HG03095 (cell line): ENCODE measurements around the gene BACH2.
A peak's percentile ranks its signal among the peaks of the same experiment; 100 is the strongest.
"Not testable (repeated sequence)": the region's sequence is repeated elsewhere in the genome, so short reads cannot be mapped to it uniquely, and the experiment has no call there.

Experiments
- ATAC-seq: cut with Tn5 transposase; IDR thresholded peaks from one replicate; pipeline ENCODE4 v1.9.1; 2021; ENCODE audit warnings: moderate library complexity; ENCODE audit not compliant: unreplicated experiment

Gene BACH2

DNA sequence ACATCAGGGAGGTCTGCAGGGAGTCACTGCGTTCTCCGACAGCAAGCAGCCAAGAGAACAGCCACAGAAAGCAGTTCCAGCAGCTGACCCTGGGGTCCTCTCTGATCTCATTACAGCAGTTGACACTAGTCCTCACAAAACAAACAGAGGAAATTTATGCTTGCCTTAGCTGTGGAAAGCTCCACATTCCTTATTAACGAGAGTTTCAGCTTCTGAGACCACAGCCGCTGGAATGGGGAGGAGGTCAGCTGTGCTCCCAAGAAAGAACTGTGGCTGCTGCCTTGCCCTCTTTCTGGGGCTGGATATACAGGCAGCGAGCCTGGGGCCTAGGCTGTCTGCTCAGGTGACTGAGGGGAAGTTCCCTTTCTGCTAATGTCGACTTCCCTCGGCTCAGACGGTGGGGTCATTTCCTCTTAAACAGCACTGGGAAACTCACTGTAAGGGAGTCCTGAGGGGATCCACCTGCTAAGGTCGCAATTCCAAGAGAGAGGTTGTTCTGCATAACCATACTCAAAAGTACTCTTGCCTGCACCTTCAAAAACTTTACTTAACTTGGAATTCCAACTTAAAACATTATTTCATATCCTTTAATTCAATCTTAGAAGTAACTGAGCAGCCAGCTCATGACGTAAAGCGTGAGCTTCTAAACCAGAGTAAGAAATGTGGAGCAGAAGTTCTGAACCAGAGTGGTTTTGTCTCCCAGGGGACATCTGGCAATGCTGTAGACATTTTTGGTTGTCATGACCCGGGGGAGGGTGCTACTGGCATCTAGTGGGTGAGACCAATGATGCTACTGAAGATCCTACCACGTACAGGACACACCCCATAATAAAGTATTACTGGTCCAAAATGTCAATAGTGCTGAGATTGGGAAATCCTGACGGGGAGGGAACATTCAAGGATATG lies 80.3 kb downstream of the BACH2 start:
- peak; percentile 68 for ATAC-seq

DNA sequence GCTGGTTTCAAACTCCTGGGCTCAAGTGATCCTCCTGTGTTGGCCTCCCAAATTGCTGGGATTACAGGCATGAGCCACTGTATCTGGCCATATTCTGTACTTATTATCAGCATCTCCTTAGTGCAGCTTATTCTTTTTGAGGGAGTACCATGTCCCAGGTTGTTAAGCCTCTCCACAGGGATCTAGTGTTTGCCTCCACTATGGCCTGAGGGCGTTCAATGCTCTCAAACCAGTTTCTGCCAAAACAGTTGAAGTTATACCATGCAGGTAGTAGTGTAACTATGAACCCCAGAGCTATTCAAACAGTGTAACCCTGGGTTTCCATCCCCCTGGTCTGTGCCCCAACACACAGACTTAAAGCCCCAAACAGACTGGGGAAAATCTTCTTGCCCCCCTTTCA lies 81.7 kb downstream of the BACH2 start:
- no peak for ATAC-seq

GRCh38 chr6:90214461-90214860 lies 82.2 kb downstream of the BACH2 start:
- ATAC-seq, result no peak

- no peak for ATAC-seq
Measured at GRCh38 chr6:90212274-90212673, 84.4 kb downstream of the BACH2 start.

DNA sequence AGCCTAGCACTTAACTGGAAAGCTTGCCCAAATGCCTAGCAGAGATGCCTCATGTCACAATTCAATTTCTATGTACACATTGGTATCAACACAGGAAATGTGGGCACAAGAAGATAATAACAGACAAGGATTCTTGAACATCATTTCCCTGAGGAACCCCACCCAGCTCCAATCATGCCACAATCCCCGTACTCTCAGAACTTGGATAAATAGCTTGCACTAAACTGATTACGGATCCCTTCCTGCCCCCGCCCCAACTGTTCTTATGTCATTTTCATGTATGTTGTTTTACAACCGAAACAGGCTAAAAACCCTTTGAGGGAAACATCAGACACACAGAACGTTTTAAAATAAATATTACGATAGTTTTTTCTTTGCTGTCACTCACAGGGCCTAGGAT lies 87.1 kb downstream of the BACH2 start:
- no peak for ATAC-seq

DNA sequence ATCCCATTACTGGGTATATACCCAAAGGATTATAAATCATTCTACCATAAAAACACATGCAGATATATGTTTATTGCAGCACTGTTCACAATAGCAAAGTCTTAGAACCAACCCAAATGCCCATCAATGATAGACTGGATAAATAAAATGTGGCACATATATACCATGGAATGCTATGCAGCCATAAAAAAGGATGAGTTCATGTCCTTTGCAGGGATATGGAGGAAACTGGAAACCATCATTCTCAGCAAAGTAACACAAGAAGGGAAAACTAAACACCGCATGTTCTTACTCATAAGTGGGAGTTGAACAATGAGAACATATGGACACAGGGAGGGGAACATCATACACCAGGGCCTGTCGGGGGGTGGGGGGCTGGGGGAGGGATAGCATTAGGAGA lies 88.0 kb downstream of the BACH2 start:
- not testable (repeated sequence) for ATAC-seq

DNA sequence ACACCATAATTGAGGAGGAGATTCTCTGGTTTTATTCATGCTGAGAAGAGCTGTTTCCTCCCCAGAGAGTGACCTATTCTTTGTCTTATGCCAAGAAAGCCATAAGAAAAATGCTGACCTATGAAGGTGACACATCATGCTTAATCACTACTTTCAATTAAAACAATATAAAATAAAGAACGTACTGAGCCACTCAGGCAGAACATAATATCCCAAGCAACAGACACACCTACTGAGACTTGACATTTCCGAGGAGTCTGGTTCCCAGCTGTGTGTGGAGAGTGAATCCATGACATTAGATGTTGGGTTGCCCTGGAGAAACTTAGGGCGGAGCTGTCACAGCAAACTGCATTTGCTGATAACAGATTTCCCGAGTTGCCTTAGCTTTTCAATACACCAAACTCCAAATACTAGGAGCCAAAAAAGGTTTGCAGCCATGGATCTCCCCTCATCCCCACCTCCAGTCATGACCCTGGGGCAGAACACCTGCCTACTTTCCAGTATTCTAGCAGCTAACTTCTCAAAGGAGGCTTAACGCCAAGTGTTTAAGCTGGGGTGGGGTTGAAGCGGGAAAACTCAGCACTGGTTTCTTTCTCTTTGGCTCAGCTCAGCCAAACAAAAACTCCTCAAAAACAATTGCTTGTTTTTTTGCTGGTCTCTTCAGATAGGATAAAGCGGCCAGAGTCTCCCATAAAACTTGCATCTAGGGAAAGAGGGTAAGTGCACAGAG lies 92.2 kb downstream of the BACH2 start:
- ATAC-seq, result no peak

DNA sequence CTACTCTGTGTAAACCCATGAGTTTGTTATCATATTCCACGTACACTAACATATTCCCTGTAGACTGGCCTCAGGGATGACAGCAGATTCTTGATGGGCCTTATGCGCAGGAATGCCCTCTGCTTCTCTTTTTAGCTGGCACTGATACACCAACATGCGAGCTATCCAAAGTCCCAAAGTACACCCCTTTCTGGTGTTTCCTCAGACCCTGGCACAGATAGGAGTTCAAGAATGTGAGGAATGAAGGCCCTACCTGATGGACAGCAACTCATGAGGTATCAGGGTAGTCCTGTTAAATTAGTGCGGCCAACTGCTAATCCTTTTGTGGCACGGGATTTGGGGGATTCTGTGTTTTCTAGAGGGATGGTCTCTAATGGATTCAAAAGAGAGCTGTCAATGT lies 93.0 kb downstream of the BACH2 start:
- ATAC-seq, result no peak

GRCh38 chr6:90202156-90202555 lies 94.5 kb downstream of the BACH2 start:
- no peak for ATAC-seq

DNA sequence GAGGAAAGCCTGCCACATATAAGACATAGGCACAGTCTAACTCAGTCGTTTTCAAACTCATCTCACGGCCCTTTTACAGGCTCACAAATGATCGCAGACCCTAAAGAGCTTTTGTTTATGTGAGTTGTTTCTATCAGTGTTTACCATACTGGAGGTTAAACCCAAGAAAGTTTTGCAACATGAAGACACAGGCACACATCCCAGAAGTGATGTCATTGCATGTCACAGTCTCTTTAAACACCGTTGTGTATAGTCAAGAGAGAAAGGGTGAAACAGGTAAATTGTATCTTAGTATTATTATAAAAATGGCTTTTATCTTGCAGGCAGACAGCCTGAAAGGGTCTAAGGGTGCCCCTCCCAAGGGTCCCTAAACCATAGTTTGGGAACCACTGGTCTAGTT lies 96.7 kb downstream of the BACH2 start:
- no peak for ATAC-seq

DNA sequence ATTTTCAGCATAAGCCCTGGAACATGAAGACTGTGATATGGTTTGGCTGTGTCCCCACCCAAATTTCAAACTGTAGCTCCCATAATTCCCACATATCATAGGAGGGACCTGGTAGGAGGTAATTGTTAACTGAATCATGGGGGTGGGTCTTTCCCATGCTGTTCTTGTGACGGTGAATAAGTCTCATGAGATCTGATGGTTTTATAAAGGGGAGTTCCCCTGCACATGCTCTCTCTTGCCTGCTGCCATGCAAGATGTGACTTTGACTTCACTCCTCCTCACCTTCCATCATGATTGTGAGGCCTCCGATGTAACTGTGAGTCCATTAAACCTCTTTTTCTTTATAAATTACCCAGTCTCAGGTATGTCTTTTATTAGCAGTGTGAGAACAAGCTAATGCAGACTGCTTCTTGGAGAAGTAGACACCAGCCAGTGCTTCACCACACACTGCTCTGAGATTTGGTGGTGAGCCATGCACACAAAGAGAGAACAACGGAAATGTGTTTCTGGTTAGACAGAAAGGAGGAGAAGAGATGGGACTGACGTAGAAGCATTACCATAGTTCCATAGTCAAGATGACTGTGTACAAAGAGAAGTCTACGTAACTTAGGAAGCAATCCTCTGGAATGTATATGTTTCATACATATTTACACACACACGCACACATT lies 97.8 kb downstream of the BACH2 start:
- no peak for ATAC-seq

DNA sequence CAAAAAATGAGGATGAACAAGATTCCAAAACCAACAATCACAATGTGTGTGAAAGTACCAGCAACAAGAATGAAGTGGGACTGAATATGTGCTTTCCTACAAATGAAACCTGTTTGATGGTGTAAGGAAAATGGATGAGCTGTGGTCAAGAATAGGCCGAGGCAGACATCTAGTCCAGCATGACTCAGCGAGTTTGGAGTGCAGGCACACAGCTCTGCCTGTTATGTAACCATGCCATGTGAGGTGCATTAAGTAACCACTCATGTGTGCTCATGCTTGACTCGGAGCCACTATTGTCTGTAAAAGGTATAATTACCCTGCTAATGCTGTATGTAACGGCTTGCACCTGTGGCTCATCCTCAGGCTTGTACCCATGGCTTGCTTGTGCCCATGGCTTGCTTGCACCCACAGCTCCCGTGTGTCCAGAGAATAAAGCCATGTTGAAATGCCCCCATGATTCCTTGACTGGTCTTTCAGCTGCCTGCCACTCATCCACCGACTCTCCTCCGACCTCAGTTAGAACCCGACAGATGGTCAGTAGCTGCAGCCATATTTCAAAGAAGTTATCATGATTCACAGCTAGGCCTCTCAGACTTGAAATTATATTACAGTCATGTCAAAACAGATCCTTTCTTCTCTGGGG lies 98.7 kb downstream of the BACH2 start:
- ATAC-seq, result no peak

DNA sequence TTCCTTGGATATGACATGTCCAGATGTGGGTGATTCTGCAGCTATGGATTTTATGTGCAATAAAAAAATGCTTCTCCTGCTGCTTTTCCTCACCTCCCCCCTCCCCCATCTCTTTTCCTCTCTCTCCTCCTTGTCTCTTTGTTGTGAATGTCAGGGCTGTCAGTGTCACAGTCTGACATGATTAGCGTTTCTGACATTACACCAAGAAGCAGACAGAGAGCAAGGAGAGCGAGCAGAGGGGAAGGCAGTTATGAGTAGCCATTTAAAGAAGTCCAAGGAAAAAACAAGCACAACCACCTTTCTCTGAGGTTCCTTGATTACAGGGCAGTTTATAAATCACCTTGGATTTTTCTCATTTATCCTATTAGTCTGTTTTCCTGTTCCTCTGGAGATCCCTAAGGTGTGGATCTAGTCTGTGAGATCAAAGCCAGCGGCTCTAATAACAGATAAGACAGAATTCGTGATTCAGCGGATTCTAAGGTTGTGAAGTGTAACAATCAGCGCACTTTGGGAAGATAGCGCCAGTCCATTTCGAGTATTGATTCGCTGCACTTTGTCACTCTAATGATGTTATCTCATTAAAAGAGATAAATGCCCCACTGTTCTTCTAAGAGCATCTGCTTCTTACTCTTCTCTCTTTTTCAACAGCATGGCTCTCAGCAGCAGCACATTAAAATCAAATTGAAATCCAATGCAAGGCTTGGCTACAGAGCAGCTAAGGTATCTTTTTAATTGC lies 101.4 kb downstream of the BACH2 start:
- no peak for ATAC-seq

- ATAC-seq, result no peak
Measured at GRCh38 chr6:90194371-90194841, 102.2 kb downstream of the BACH2 start.

DNA sequence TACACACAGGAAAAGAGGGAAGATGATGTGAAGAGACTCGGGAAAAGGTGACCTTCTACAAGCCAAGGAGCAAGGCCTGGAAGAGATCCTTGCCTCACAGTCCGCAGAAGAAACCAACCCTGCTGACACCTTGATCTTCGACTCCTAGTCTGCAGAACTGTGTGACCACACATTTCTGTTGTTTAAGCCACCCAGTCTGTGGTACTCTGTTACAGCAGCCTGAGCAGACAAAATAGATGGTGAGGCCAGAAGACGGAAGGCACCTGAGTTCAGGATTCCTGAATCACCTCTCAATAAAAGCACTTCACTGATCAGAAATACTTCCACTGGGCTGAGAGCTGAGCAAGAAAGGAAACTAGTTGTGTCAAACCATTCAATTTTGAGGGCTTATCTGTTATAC lies 103.3 kb downstream of the BACH2 start:
- no peak for ATAC-seq

DNA sequence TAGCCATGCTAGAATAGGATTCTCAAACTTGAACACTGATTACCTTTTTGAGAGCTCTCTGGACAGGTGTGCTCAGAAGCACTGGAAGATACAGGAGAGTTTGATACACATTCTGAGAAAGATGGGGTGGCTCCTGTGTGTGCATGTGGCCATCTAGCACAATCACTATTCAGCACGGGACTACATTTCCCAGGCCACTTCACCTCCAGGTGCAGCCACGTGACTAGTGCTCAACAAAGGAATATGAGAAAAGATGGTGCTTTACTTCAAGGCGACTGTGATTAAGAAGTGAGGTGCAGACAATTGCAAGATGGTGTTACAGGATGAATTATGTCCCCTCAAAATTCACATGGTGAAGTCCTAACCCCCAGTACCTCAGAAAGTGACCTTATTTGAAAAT lies 103.8 kb downstream of the BACH2 start:
- ATAC-seq, result no peak

DNA sequence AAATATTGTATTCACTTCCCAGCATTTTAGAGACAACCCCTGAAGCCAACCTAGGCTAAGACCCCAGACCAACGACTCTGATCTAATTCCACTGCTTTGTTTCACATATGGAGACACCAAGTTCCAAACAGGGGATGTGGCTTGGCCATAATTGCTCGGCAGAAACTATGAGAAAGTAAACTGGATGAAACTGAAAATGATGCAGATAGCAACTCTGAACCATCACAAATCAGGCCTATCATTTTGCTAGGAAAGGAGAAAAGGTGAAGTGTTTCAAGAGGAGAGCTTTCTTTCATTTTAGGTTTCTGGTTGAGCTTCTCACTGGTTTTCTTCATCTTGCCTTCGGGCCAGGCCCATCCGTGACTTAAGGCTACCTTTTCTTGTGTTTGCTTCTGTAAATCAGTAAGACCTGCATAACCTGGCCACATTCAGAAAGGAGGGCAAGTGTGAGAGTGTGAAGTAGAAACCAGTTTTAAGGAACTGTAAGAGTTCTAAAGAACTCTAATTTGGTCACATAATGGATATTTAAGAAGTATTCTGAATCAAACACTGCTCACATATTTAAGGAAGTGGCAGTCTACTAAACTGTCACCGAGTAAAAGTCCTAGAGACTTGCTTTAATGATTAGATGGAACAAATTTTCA lies 105.8 kb downstream of the BACH2 start:
- no peak for ATAC-seq

DNA sequence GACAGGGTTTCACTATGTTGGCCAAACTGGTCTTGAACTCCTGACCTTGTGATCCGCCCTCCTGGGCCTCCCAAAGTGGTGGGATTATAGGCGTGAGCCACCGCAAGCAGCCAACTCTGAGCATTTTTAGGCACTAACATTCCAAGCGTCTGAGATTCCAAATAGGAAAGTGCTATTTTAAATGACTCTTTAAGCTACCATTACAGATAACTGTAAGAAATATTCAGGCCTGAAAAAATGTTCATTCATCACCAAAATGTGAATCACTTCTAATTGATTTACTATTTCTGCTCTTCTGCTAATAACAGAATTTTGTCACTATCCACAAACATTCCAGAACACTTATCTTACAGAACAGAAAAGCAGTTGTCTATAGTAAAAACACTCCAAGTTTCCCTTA lies 106.5 kb downstream of the BACH2 start:
- ATAC-seq, result no peak

DNA sequence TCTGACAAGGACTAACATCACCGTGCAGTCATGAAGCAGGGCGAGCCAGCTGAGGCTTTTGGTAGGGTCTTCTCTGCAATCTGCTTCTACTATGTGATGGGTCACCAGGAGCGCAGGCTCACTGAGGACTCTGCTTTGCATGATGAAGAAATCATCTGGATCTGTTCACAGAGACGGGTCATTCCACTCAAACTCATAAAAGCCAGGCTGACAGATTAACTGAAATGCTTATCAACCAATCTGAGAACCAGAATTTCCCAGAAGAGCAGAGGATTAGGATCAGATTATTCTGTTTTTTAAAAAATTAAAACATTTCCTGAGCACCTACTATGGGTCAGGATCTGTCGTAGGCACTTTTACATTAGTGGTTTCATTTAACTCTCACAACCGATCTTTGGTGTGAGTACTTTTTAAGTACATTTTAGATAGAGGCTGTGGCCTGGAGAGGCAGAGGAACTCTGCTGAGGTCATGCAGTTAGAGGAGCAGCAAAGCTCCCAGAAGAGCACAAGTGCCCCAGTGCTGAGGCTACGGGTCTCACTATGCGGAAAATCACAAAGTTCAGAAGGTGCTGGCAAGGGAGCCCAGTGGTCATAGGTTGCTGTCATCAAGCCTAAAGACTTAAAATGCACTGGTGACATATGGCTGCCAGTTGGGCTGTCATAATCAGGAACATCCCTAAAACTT lies 109.1 kb downstream of the BACH2 start:
- ATAC-seq, result no peak
